Lung (tissue), 12 donors: ENCODE results near the gene GASK1A. TPM values are rescaled to one million over a fixed set of nuclear protein-coding genes. Genes with fewer than 3 reads are reported as not detected.

ENCODE experiments used
- ATAC-seq: fragments of 200-7000 bp; cut with Tn5 transposase; one replicate; pipeline ENCODE4 v1.9.1; 2020; ENCODE audit warnings: moderate number of reproducible peaks; ENCODE audit not compliant: insufficient read depth, low FRiP score
- DNase-seq, 3 donors: peaks; one replicate each; pipeline ENCODE4 v3.0.0-alpha.2; 2013 to 2017
- H3K27ac ChIP-seq, 2 donors: one replicate each; pipeline ENCODE4 v1.5.1; 2013; ENCODE audit warnings: mild to moderate bottlenecking in 2 of 2, moderate library complexity in 2 of 2, control low read depth in 1 of 2, inconsistent platforms in 1 of 2, low read depth in 1 of 2, low read length in 1 of 2
- H3K27me3 ChIP-seq, 3 donors: one replicate each; pipeline ENCODE4 v1.5.1; 2013; ENCODE audit warnings: low read length in 2 of 3; ENCODE audit not compliant: control insufficient read depth in 3 of 3, insufficient read depth in 3 of 3
- H3K36me3 ChIP-seq, 4 donors: one replicate each; pipeline ENCODE4 v1.5.1; 2013; ENCODE audit warnings: low read length in 4 of 4, mild to moderate bottlenecking in 1 of 4, moderate library complexity in 1 of 4; ENCODE audit not compliant: control insufficient read depth in 4 of 4, insufficient read depth in 4 of 4
- H3K4me1 ChIP-seq, 5 donors: one replicate each; pipeline ENCODE4 v1.5.1; 2013; ENCODE audit warnings: low read length in 5 of 5, mild to moderate bottlenecking in 2 of 5, moderate library complexity in 1 of 5; ENCODE audit not compliant: control insufficient read depth in 5 of 5, insufficient read depth in 5 of 5
- H3K4me3 ChIP-seq: one replicate; pipeline ENCODE4 v1.5.1; 2013; ENCODE audit warnings: mild to moderate bottlenecking, control low read depth, moderate library complexity
- H3K9ac ChIP-seq, 2 donors: one replicate each; pipeline ENCODE4 v1.5.1; 2013; ENCODE audit warnings: low read length in 2 of 2, control low read depth in 1 of 2; ENCODE audit not compliant: insufficient read depth in 1 of 2
- H3K9me3 ChIP-seq, 4 donors: one replicate each; pipeline ENCODE4 v1.5.1; 2013; ENCODE audit warnings: low read length in 3 of 4, mild to moderate bottlenecking in 1 of 4, moderate library complexity in 1 of 4; ENCODE audit not compliant: control insufficient read depth in 4 of 4, insufficient read depth in 3 of 4
- CTCF ChIP-seq: IDR thresholded peaks from 2 replicates; pipeline ENCODE4 v1.5.1; 2012; ENCODE audit warnings: mild to moderate bottlenecking; ENCODE audit errors: control extremely low read depth, extremely low read depth
- whole genome bisulfite sequencing, 2 donors: extraction: QIAGEN DNeasy Blood & Tissue Kit; methylation state at CpG; one replicate each; pipeline ENCODE4 v1.1.7; 2013; 5-methylcytosine and 5-hydroxymethylcytosine counted together
- polyA plus RNA-seq, 2 donors: library from polyadenylated mRNA; stranded (reverse); fragments of 200-250 nt; gene quantifications; one replicate each; pipeline ENCODE4 v1.2.1, GENCODE V29; 2013
- total RNA-seq, 2 donors: library from RNA; depleted of rRNA in 1 of 2; stranded (reverse); fragments of >200 nt in 1 of 2; gene quantifications; one replicate each; pipeline ENCODE4 v1.2.1, GENCODE V29; 2014 to 2021
- donor health status: control.
- donor health status: control.
- donor health status: Bipolar disorder and iron deficiency.
- donor health status: healthy.
- donor health status: DM: yes; HTN: yes; CAD: no.

GASK1A gene
- total and polyA plus RNA-seq, 4 donors = 1.5 to 16.1 (median 5.1) TPM

- Histone ChIP-seq H3K9ac (no peak overlapping the region), H3K4me3 (no peak overlapping the region), H3K4me1 (peaks cover 0 to 3% (median 0%) of the 10 kb centered on the region in 5 donors), H3K36me3 (peaks cover 0 to 4% (median 0%) of the 10 kb centered on the region in 4 donors), H3K27ac (no peak overlapping the region), H3K9me3 (no peaks in the 10 kb centered on the region), H3K27me3 (no peaks in the 10 kb centered on the region)
- ATAC-seq (no peak), DNase-seq (no peak)
- TF ChIP-seq CTCF = no peak
- 94 to 95% methylated on average over 6 of the region's 6 CpGs for WGBS, 2 donors
These were observed 107.5 kb downstream of the GASK1A start for GRCh38 chr3:43086460-43087165.

DNA sequence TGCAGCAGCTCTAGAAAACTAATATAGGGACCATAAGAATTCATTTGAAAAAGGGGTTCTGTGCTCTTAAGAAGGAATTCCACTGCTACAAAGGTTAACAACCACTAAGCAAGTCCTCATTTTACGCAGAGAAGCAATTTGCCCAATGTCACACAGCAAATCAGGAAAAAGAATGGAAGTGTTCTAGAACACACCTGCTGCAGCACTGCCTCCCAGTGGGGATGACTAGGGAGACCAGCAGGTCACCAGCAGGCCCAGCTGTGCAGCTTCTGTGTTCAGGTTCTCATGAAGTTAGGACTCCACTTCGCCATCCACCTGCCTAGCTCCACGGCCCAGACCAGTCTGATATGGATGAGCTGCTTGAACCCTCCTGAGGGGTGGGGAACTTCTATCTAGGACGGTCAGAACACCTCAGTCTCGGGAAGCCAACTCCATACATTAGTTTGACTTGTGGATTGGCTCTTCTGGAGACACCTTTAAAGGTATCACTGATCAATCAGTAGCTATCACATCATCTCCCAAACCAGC lies 108.2 kb downstream of the GASK1A start:
- no peak for TF ChIP-seq CTCF
- Histone ChIP-seq H3K4me1 (peaks cover 0 to 3% (median 0%) of the 10 kb centered on the region in 5 donors), H3K36me3 (peaks cover 0 to 4% (median 0%) of the 10 kb centered on the region in 4 donors), H3K27me3 (no peaks in the 10 kb centered on the region), H3K27ac (no peak overlapping the region), H3K4me3 (no peak overlapping the region), H3K9me3 (no peaks in the 10 kb centered on the region), H3K9ac (no peak overlapping the region)
- DNase-seq (no peak), ATAC-seq (no peak)
- WGBS, 2 donors = 96 to 97% methylated on average over 5 of the region's 5 CpGs

- Histone ChIP-seq H3K4me1 (peaks cover 0 to 3% (median 0%) of the 10 kb centered on the region in 5 donors), H3K36me3 (peaks cover 0 to 2% (median 0%) of the 10 kb centered on the region in 4 donors), H3K9me3 (no peaks in the 10 kb centered on the region), H3K4me3 (no peak overlapping the region), H3K9ac (no peak overlapping the region), H3K27me3 (no peaks in the 10 kb centered on the region), H3K27ac (no peak overlapping the region)
- TF ChIP-seq CTCF = no peak
- ATAC-seq (no peak), DNase-seq (no peak)
- WGBS, 2 donors = 94 to 97% methylated on average over 4 of the region's 4 CpGs
These were observed 110.0 kb downstream of the GASK1A start for GRCh38 chr3:43089081-43089480.
